ENCODE results near the gene IL22RA2.

- TF ChIP-seq CTCF (IDR thresholded peaks at IDR 0.05) (no peak), CDX4 (CRISPR knock-in tag; IDR thresholded peaks at IDR 0.05; ENCODE audit: borderline replicate concordance) (no peak), ZNF512 (CRISPR knock-in tag; IDR thresholded peaks at IDR 0.05; ENCODE audit: borderline replicate concordance) (no peak), NR1H2 (CRISPR knock-in tag; IDR thresholded peaks at IDR 0.05) (no peak), MLX (CRISPR knock-in tag; IDR thresholded peaks at IDR 0.05) (no peak), JUN (CRISPR knock-in tag; IDR thresholded peaks at IDR 0.05) (no peak)
Measured at GRCh38 chr6:137149035-137149393, 24.4 kb downstream of the IL22RA2 start.

Data from WTC11 (cell line).